SK-N-SH treated with all-trans-retinoic acid at 6 μM for 48 hours (cell line): ENCODE measurements around the gene CBLIF.
"Not testable (repeated sequence)": the region's sequence is repeated elsewhere in the genome, so short reads cannot be mapped to it uniquely, and the experiment has no call there.

Source experiments
- ATAC-seq: fragments of 200-7000 bp; cut with Tn5 transposase; 3 replicates; pipeline ENCODE4 v1.9.1; 2020; ENCODE audit warnings: mild to moderate bottlenecking, moderate library complexity
- BACH2 ChIP-seq: fragments of 250-450 bp; sonication (Bioruptor Pico); IDR thresholded peaks from 2 replicates; pipeline ENCODE4 v1.9.0; 2021; ENCODE audit warnings: mild to moderate bottlenecking, borderline replicate concordance
- CSDC2 ChIP-seq: fragments of 250-450 bp; sonication (Bioruptor Pico); IDR thresholded peaks from 2 replicates; pipeline ENCODE4 v1.5.0; 2020; ENCODE audit warnings: mild to moderate bottlenecking, moderate library complexity
- ESRRG ChIP-seq: fragments of 250-450 bp; sonication (Bioruptor Pico); IDR thresholded peaks from 2 replicates; pipeline ENCODE4 v1.6.1; 2021; ENCODE audit warnings: mild to moderate bottlenecking
- GLIS3 ChIP-seq: fragments of 250-450 bp; sonication (Bioruptor Pico); IDR thresholded peaks from 2 replicates; pipeline ENCODE4 v1.5.0; 2020; ENCODE audit warnings: mild to moderate bottlenecking, moderate library complexity
- ISL1 ChIP-seq: fragments of 250-450 bp; sonication (Bioruptor Pico); IDR thresholded peaks from 2 replicates; pipeline ENCODE4 v2.1.2; 2022; ENCODE audit warnings: mild to moderate bottlenecking, moderate library complexity
- OSR1 ChIP-seq: fragments of 250-450 bp; sonication (Bioruptor Pico); IDR thresholded peaks from 2 replicates; pipeline ENCODE4 v1.8.0; 2022; ENCODE audit warnings: moderate library complexity, mild to moderate bottlenecking, inconsistent platforms
- PPARA ChIP-seq: fragments of 250-450 bp; sonication (Bioruptor Pico); IDR thresholded peaks from 2 replicates; pipeline ENCODE4 v1.5.0; 2020; ENCODE audit warnings: mild to moderate bottlenecking, borderline replicate concordance
- SNAI2 ChIP-seq: fragments of 250-450 bp; sonication (Bioruptor Pico); IDR thresholded peaks from 2 replicates; pipeline ENCODE4 v1.5.0; 2020; ENCODE audit warnings: mild to moderate bottlenecking, moderate library complexity
- TCF4 ChIP-seq: fragments of 250-450 bp; sonication (Bioruptor Pico); IDR thresholded peaks from 2 replicates; pipeline ENCODE4 v1.8.0; 2021; ENCODE audit warnings: mild to moderate bottlenecking, moderate library complexity, borderline replicate concordance
- TOX ChIP-seq: fragments of 250-450 bp; sonication (Bioruptor Pico); IDR thresholded peaks from 2 replicates; pipeline ENCODE4 v1.8.0; 2021; ENCODE audit warnings: mild to moderate bottlenecking, moderate library complexity, borderline replicate concordance
- ZFP3 ChIP-seq: fragments of 250-450 bp; sonication (Bioruptor Pico); IDR thresholded peaks from 2 replicates; pipeline ENCODE4 v1.5.0; 2020; ENCODE audit warnings: mild to moderate bottlenecking, moderate library complexity
- ZFP30 ChIP-seq: fragments of 450-650 bp; formaldehyde crosslinking; IDR thresholded peaks from 2 replicates; pipeline ENCODE4 v1.5.0; 2022; ENCODE audit warnings: mild to moderate bottlenecking, moderate library complexity
- ZNF565 ChIP-seq: fragments of 450-650 bp; formaldehyde crosslinking; conservative IDR thresholded peaks from 2 replicates; pipeline ENCODE4 v1.5.0; 2020; ENCODE audit warnings: low read depth, mild to moderate bottlenecking, moderate library complexity
- ZNF70 ChIP-seq: fragments of 450-650 bp; formaldehyde crosslinking; IDR thresholded peaks from 2 replicates; pipeline ENCODE4 v1.5.0; 2020; ENCODE audit warnings: mild to moderate bottlenecking, moderate library complexity
- ZNF8 ChIP-seq: fragments of 450-650 bp; formaldehyde crosslinking; IDR thresholded peaks from 2 replicates; pipeline ENCODE4 v1.5.0; 2020; ENCODE audit warnings: mild to moderate bottlenecking, moderate library complexity
- TF ChIP-seq, protein P1 (sequence below): fragments of 250-450 bp; sonication (Bioruptor Pico); IDR thresholded peaks from 2 replicates; pipeline ENCODE4 v1.8.0; 2021; ENCODE audit warnings: low read depth, mild to moderate bottlenecking, moderate library complexity, borderline replicate concordance
- TF ChIP-seq, protein P2 (sequence below): fragments of 250-450 bp; sonication (Bioruptor Pico); IDR thresholded peaks from 2 replicates; pipeline ENCODE4 v1.5.0; 2020; ENCODE audit warnings: mild to moderate bottlenecking, moderate library complexity
- TF ChIP-seq, protein P3 (sequence below): fragments of 250-450 bp; sonication (Bioruptor Pico); IDR thresholded peaks from 2 replicates; pipeline ENCODE4 v1.5.1; 2020; ENCODE audit warnings: low read depth, mild to moderate bottlenecking, moderate library complexity
- TF ChIP-seq, protein P4 (sequence below): fragments of 250-450 bp; sonication (Bioruptor Pico); IDR thresholded peaks from 2 replicates; pipeline ENCODE4 v1.8.0; 2020; ENCODE audit warnings: mild to moderate bottlenecking, moderate library complexity, borderline replicate concordance
- TF ChIP-seq, protein P5 (sequence below): fragments of 250-450 bp; sonication (Bioruptor Pico); IDR thresholded peaks from 2 replicates; pipeline ENCODE4 v1.5.1; 2021; ENCODE audit warnings: mild to moderate bottlenecking, moderate library complexity

The CBLIF gene

DNA sequence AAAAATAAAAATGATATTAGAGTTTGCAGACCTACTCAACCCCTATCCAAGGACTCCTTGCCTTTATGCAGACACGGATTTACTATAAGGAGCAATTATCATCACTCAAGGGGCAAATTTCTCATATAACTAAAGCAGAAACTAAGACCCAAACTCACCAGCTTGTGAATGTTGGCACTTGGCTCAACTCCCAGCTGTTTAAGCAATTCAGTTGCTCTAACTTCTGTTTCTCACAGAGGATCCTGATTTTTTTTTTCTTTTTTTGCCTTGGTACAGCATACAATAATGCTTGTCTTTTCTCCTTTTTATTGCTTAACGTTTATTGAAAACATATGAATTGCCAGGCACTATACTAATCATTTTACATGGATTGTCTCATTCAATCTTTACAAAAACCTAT is 9.6 kb upstream of the CBLIF start:
- TF ChIP-seq, protein P1, sequence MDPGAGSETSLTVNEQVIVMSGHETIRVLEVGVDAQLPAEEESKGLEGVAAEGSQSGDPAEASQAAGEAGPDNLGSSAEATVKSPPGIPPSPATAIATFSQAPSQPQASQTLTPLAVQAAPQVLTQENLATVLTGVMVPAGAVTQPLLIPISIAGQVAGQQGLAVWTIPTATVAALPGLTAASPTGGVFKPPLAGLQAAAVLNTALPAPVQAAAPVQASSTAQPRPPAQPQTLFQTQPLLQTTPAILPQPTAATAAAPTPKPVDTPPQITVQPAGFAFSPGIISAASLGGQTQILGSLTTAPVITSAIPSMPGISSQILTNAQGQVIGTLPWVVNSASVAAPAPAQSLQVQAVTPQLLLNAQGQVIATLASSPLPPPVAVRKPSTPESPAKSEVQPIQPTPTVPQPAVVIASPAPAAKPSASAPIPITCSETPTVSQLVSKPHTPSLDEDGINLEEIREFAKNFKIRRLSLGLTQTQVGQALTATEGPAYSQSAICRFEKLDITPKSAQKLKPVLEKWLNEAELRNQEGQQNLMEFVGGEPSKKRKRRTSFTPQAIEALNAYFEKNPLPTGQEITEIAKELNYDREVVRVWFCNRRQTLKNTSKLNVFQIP (CRISPR knock-in tag): no peak
- TF ChIP-seq, protein P2, sequence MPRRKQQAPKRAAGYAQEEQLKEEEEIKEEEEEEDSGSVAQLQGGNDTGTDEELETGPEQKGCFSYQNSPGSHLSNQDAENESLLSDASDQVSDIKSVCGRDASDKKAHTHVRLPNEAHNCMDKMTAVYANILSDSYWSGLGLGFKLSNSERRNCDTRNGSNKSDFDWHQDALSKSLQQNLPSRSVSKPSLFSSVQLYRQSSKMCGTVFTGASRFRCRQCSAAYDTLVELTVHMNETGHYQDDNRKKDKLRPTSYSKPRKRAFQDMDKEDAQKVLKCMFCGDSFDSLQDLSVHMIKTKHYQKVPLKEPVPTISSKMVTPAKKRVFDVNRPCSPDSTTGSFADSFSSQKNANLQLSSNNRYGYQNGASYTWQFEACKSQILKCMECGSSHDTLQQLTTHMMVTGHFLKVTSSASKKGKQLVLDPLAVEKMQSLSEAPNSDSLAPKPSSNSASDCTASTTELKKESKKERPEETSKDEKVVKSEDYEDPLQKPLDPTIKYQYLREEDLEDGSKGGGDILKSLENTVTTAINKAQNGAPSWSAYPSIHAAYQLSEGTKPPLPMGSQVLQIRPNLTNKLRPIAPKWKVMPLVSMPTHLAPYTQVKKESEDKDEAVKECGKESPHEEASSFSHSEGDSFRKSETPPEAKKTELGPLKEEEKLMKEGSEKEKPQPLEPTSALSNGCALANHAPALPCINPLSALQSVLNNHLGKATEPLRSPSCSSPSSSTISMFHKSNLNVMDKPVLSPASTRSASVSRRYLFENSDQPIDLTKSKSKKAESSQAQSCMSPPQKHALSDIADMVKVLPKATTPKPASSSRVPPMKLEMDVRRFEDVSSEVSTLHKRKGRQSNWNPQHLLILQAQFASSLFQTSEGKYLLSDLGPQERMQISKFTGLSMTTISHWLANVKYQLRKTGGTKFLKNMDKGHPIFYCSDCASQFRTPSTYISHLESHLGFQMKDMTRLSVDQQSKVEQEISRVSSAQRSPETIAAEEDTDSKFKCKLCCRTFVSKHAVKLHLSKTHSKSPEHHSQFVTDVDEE (CRISPR knock-in tag): no peak
- no peak for TF ChIP-seq ZNF70 (CRISPR knock-in tag)
- no peak for TF ChIP-seq GLIS3 (CRISPR knock-in tag)
- no peak for ATAC-seq

DNA sequence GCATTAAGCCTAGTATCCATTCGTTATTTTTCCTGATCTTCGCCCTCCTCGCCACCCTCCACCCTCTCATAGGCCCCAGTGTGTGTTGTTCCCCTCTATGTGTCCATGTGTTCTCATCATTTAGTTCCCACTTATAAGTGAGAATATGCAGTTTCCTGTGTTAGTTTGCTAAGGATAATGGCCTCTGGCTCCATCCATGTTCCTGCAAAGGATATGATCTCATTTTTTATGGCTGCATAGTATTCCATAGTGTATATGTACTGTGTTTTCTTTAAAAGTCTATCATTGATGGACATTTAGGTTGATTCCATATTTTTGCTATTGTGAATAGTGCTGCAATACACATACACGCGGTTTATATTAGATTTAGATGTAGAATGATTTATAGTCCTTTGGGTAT is 6.1 kb upstream of the CBLIF start:
- ATAC-seq: not testable (repeated sequence)

DNA sequence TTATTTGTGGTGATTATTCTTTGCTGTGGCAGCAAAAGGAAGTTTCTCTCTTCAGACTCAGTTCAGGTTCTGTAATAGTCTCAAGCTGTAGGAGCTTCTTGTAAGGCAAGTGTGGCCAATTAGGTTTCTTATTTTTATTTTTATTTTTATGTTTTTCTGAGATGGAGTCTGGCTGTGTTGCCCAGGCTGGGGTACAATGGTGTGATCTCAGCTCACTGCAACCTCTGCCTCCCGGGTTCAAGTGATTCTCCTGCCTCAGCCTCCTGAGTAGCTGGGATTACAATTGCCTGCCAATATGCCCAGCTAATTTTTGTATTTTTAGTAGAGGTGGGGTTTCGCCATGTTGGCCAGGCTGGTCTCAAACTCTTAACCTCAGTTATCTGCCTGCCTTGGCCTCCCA is 4.3 kb upstream of the CBLIF start:
- not testable (repeated sequence) for ATAC-seq

DNA sequence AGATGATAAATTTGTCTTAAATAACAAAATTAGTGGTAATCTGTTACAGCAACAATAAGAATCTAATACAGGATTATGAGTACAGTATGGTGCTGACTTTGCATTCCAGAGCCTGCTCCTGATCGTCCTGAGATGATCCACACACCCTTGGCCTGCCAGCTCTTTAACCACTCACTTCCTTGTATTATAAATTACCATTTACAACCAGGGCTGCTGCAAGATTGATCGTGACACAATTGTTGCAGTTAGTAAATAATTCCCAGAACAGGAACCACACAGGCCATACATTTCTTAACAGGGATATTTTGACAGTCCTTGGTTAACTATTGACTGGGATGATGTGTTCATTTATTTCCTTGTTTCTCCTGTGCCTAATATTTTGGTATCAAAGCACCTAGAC is 3.8 kb upstream of the CBLIF start:
- TF ChIP-seq SNAI2 (CRISPR knock-in tag): no peak
- TF ChIP-seq ZFP30 (CRISPR knock-in tag): no peak
- no peak for TF ChIP-seq BACH2
- TF ChIP-seq ZFP3 (CRISPR knock-in tag): no peak
- TF ChIP-seq OSR1 (CRISPR knock-in tag): no peak
- no peak for TF ChIP-seq ZNF565 (CRISPR knock-in tag)
- no peak for TF ChIP-seq CSDC2
- TF ChIP-seq, protein P3, sequence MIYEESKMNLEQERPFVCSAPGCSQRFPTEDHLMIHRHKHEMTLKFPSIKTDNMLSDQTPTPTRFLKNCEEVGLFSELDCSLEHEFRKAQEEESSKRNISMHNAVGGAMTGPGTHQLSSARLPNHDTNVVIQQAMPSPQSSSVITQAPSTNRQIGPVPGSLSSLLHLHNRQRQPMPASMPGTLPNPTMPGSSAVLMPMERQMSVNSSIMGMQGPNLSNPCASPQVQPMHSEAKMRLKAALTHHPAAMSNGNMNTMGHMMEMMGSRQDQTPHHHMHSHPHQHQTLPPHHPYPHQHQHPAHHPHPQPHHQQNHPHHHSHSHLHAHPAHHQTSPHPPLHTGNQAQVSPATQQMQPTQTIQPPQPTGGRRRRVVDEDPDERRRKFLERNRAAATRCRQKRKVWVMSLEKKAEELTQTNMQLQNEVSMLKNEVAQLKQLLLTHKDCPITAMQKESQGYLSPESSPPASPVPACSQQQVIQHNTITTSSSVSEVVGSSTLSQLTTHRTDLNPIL: no peak
- TF ChIP-seq, protein P4, sequence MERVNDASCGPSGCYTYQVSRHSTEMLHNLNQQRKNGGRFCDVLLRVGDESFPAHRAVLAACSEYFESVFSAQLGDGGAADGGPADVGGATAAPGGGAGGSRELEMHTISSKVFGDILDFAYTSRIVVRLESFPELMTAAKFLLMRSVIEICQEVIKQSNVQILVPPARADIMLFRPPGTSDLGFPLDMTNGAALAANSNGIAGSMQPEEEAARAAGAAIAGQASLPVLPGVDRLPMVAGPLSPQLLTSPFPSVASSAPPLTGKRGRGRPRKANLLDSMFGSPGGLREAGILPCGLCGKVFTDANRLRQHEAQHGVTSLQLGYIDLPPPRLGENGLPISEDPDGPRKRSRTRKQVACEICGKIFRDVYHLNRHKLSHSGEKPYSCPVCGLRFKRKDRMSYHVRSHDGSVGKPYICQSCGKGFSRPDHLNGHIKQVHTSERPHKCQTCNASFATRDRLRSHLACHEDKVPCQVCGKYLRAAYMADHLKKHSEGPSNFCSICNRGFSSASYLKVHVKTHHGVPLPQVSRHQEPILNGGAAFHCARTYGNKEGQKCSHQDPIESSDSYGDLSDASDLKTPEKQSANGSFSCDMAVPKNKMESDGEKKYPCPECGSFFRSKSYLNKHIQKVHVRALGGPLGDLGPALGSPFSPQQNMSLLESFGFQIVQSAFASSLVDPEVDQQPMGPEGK (CRISPR knock-in tag): no peak
- TF ChIP-seq ISL1 (CRISPR knock-in tag): no peak
- TF ChIP-seq ZNF70 (CRISPR knock-in tag): no peak
- no peak for TF ChIP-seq TCF4 (CRISPR knock-in tag)
- no peak for TF ChIP-seq ZNF8
- TF ChIP-seq, protein P5, sequence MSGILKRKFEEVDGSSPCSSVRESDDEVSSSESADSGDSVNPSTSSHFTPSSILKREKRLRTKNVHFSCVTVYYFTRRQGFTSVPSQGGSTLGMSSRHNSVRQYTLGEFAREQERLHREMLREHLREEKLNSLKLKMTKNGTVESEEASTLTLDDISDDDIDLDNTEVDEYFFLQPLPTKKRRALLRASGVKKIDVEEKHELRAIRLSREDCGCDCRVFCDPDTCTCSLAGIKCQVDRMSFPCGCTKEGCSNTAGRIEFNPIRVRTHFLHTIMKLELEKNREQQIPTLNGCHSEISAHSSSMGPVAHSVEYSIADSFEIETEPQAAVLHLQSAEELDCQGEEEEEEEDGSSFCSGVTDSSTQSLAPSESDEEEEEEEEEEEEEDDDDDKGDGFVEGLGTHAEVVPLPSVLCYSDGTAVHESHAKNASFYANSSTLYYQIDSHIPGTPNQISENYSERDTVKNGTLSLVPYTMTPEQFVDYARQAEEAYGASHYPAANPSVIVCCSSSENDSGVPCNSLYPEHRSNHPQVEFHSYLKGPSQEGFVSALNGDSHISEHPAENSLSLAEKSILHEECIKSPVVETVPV (CRISPR knock-in tag): no peak
- ATAC-seq: no peak

DNA sequence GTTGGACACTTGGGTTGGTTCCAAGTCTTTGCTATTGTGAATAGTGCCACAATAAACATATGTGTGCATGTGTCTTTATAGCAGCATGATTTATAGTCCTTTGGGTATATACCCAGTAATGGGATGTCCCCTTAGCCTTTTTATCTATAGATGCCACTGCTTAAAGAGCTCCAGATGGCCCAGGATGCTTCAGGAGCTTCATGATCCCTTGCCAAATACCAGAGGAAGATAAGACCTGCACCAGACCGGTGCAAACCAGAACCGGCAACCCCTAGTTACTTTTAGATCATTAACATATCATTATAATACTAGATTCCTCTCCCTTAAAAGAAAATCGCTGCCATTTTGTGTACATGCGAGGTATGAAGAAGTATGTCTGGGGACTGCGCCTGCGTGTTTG is 3.1 kb upstream of the CBLIF start:
- ATAC-seq: not testable (repeated sequence)

DNA sequence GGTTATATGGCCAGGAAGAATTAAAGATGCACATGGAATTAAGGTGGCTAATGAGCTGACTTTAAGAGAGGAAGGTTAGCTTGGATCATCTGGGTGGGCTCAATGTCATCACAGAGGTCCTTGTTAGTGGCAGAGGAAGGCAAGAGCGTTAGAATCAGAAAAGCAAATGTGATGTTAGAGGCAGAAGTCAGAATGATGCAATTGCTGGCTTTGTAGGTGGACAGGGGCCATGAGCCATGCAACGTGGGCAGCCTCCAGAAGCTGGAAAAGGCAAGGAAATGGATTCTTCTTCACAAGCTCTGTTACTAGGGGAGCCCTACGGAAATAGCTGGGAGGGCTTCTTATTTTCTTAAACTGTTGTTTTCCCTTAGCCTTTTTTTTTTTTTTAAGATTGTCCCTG is 2.3 kb upstream of the CBLIF start:
- ATAC-seq: no peak
- TF ChIP-seq TCF4 (CRISPR knock-in tag) (no peak), ISL1 (CRISPR knock-in tag) (no peak), ZNF565 (CRISPR knock-in tag) (no peak), ZNF70 (CRISPR knock-in tag) (no peak), PPARA (no peak), BACH2 (no peak), TOX (CRISPR knock-in tag) (no peak), SNAI2 (CRISPR knock-in tag) (no peak), ESRRG (no peak), ZFP3 (CRISPR knock-in tag) (no peak)
- TF ChIP-seq, protein P1 (CRISPR knock-in tag): no peak
- TF ChIP-seq, protein P5 (CRISPR knock-in tag): no peak
